HG02852 (cell line): ENCODE measurements around the gene PROX2.

Experiments used
- ATAC-seq: cut with Tn5 transposase; IDR thresholded peaks from one replicate; pipeline ENCODE4 v1.9.1; 2021; ENCODE audit warnings: mild to moderate bottlenecking, moderate library complexity; ENCODE audit not compliant: unreplicated experiment

PROX2 gene

DNA sequence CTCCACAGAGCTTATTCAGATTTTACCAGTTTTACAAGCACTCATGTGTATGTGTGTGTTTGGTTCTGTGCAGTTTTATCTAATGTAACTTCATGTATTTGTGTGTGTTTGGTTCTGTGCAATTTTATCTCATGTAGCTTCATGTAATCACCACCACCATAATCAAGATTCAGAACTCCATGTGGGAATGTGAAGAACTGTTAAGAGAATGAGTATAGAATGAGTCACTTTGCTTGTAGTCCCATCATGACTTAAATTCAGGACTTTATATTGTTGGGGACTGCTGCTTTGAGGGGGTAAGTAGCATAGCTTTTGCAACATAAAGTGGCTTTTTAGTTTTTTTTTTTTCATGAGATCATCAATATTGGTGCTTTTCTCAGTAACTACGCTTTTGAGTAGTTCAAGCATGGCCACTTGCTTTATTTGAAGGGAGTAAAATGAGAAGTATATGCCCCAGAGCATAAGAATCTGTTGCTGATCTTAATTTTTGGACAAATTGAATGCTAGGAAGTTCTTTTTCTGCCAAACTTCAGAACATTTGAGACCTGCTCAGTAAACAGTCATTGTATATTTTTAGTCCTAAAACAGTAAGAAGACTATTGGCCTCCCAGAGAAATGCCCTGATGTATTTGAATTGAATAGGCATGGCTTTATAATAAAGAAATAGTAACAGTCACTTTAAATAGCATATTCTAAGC is 28.8 kb downstream of the PROX2 start:
- ATAC-seq = no peak

GRCh38 chr14:74846168-74846567 is 29.8 kb downstream of the PROX2 start:
- ATAC-seq = no peak

DNA sequence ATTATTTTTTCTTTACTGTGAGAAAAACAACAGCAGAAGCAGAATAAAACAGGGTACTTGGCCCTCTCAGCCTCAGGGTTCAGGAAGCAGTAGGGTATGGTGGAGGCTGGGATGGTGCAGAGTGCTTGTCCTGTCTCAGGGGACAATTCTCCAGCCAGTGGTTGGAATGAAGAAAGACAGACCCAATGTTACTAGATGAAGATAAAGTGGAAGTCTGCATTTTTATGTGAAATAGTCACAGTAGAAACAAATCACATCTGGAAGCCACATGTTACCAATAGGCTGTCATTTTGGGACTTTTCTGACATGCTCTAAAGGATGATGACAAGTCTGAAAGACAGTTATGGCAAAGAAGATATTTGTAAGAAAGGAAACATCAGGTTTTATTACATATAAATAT is 32.3 kb downstream of the PROX2 start:
- no peak for ATAC-seq

DNA sequence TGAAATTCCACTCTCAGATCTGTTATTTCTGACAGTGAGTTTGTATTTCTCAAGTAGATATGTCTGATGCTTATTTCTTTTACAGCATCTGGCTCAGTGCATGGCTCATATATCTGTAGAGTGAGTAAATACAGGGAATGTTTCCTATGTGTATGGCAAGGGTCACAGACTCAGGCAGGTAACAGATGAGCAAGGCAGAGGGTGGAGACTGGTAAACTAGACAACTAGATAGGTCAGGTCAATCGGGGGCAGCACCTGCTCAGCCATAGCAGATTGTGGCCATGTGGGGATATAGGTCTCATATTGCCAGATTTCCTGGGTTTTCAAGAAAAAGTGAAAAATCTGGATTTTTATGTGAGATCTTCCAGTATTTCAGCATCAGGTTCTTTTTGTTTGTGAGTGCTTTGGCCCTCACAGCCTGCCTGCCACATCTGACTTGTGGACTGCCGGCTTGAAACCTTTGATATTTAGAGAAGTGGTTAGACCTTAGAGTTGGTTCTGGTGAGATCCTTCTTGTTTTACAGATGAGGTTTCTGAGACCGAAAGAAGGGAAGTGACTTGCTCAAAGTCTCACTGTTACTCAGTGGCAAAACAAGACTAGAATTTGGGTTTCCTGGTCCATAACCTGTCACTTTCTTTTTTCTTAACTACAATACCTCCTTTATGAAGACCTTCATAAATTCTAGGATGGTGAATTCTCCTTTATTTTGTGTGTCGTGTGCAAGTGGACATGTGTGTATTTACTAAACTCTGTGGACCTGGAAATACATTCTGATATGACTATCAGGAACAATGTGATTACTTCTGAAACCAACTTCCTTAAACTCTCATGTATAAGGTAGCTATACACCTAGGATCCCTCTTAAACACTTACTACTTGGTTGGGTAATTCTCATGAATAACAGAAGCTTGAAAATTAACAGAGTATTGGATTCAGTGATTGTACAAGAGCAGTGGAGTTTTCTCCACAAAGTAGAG is 34.4 kb downstream of the PROX2 start:
- ATAC-seq = peak; percentile 84

- ATAC-seq = no peak
These were observed 35.3 kb downstream of the PROX2 start for GRCh38 chr14:74840603-74841030.

DNA sequence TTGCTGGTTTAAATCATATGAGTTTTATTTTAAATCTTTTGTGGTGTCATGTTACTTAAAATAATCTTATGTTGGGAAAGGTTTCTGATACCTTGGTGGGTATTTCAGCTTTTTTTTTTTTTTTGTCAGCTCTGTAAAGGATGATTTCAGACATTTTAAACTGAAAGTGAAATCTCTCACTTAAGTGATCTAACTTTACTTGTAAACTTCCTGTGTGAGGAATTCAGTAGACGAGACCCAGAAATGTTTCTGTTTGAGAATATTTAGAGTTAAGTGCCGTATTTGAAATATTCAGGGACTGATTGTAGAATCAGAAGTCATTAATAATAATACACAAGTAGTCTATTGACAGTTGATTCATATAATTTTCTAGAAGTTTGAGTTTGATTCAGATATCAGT is 37.8 kb downstream of the PROX2 start:
- no peak for ATAC-seq

DNA sequence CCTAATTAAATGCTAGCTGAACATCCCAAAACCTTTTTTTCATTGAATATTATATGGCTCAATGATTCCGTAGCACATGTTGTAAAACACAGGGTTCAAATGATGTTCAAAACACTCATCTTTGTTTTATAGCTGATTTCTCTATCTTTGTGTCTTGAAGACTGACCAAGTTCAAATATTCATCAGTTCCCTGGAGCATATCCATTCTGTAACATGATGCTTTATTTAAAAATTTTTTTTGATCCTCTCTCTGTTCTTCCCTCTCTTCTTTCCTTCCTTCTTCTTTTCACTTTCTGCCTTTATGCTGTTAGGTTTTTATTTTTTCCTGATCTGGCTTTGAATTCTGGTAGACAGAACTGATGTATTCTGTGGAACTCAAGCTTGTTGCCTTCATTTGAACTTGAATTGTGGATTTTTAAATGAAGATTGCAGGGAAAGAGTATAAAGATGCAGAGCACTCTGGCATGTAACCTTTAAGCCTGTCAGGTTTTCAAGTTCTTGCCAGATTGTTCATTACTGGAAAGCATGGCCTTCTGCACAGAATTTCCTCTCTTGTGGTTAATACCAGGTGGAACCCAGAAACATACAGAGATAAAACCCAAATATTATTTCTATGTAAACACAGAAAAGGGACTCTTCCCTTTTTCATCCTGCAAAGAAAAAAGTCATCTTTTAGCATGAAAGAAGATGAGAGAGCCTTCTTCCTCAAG is 39.5 kb downstream of the PROX2 start:
- no peak for ATAC-seq

- ATAC-seq = no peak
These were observed 40.2 kb downstream of the PROX2 start for GRCh38 chr14:74835645-74836250.

DNA sequence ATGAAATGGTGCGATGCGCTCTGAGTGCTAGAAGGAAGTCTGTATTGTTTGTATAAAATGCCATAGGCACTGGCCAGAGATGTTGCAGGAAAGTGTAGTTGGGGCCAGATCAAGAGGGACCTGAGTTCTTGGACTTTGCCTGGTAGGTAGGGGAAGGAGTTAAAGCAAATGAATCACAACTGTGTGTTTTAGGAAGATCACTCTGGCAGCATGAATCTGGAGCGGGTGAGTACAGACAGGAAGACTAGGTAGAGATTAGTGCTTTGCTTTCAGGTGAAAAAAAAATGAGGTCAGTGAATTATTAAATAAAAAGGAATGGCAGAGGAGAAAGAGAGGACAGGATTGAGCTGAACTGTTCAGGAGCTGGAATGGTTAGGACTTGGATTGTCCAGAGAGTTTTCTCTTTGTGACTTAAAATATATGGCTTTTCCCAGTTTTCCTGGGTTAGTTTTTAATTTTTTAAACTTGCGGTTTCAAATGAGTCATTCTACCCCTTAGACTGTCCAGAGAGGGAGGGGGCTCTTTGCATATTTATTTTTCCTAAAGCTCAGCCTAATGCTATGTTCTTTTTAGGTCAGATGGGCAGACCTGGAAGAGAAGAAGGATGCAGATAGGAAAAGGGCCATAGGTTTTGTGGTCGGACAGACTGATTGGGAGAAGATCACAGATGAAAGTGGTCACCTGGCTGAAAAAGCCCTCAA is 41.1 kb downstream of the PROX2 start:
- no peak for ATAC-seq

- ATAC-seq = no peak
These were observed 43.1 kb downstream of the PROX2 start for GRCh38 chr14:74832849-74833248.

GRCh38 chr14:74829251-74829650 is 46.7 kb downstream of the PROX2 start:
- ATAC-seq = no peak

GRCh38 chr14:74826574-74826973 is 49.4 kb downstream of the PROX2 start:
- ATAC-seq = no peak
